ENCODE data around the gene LECT2.

The LECT2 gene

DNA sequence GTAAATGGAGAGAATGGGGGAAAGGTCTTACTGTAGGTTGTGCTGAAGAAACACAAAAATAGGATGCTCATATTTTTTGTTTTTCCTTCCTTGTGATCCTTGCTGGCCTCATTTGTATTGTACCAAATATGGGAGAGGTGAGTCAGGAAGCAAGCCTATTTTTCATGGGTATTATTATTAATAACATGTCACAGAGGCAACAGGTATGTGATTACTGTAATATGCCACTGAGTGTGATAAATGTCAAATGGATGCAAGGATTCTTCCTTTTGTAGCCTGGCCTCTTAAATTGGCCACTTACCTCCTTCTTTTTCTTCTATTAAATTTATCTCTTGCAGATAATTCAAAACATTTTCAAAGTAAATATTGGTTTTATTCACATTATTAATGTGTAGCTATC, 10.2 kb downstream of the LECT2 start:
- H3K9me3 ChIP-seq (ENCODE audit: control insufficient read depth in 2 of 2, low read length in 2 of 2): no peaks in the 10 kb centered on the region
- H3K4me3 ChIP-seq (ENCODE audit: low read length in 2 of 2): no peak overlapping the region
- H3K9ac ChIP-seq (ENCODE audit: low read depth in 1 of 2, low read length in 2 of 2): no peak overlapping the region
- H3K27me3 ChIP-seq (ENCODE audit: control insufficient read depth in 2 of 2, insufficient read depth in 2 of 2, low read length in 2 of 2): peaks cover 0 to 2% of the 10 kb centered on the region in 2 donors
- no peak overlapping the region for H3K27ac ChIP-seq (ENCODE audit: low read depth in 2 of 2, low read length in 2 of 2)
- H3K4me1 ChIP-seq (ENCODE audit: control insufficient read depth in 2 of 2, insufficient read depth in 2 of 2, low read length in 2 of 2): no peaks in the 10 kb centered on the region
- no peaks in the 10 kb centered on the region for H3K36me3 ChIP-seq (ENCODE audit: control insufficient read depth in 2 of 2, insufficient read depth in 2 of 2, low read length in 2 of 2)

DNA sequence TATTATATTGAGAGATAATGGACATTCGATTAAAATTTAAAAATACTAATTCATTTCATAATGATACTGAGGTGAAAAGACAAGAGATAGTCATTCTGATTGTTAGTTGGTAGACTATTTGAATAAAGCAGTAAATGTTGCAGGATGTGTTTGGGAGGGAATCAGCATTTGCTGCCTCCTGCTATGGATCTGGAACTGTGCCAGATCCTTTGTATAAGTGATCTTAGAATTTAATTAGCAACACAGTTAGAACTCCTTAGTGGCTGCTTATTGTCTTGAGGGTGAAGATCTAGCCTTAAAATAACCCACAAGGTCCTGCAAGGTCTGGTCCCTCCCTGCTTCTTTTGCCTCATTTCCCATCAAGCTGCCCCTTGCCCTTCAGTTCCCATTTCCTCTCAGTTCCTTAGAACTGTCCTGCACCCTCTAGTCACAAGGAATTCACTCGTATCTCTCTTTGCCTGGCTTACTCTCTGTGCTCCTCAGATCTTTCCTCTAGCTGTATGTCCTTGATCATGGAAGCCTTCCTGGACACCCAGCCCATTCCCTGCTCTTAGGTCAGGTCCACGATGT, 12.5 kb downstream of the LECT2 start:
- Histone ChIP-seq H3K9me3 (ENCODE audit: control insufficient read depth in 2 of 2, low read length in 2 of 2) (no peaks in the 10 kb centered on the region), H3K27ac (ENCODE audit: low read depth in 2 of 2, low read length in 2 of 2) (no peak overlapping the region), H3K36me3 (ENCODE audit: control insufficient read depth in 2 of 2, insufficient read depth in 2 of 2, low read length in 2 of 2) (no peaks in the 10 kb centered on the region), H3K27me3 (ENCODE audit: control insufficient read depth in 2 of 2, insufficient read depth in 2 of 2, low read length in 2 of 2) (peaks cover 0 to 2% of the 10 kb centered on the region in 2 donors), H3K9ac (ENCODE audit: low read depth in 1 of 2, low read length in 2 of 2) (no peak overlapping the region), H3K4me1 (ENCODE audit: control insufficient read depth in 2 of 2, insufficient read depth in 2 of 2, low read length in 2 of 2) (no peaks in the 10 kb centered on the region), H3K4me3 (ENCODE audit: low read length in 2 of 2) (no peak overlapping the region)

DNA sequence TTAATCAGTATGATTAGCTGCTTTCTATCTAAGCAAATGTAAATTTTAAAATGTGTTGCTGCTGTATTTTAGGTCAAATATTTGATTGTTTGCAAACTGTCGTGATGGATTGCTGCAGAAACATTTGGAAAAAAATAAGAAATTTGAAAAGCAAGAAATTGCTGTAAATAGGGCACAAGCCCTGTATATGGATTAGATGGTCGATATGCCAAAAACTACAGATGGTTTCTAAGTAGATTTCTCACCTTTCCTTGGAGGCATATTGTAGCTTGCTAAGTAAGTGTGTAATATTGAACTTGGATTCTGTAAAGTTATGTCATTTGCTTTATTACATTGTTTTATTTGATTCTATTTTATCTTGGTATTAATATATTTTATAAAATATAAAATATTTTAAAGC, 13.1 kb downstream of the LECT2 start:
- H3K9me3 ChIP-seq (ENCODE audit: control insufficient read depth in 2 of 2, low read length in 2 of 2): no peaks in the 10 kb centered on the region
- H3K9ac ChIP-seq (ENCODE audit: low read depth in 1 of 2, low read length in 2 of 2): no peak overlapping the region
- no peaks in the 10 kb centered on the region for H3K4me1 ChIP-seq (ENCODE audit: control insufficient read depth in 2 of 2, insufficient read depth in 2 of 2, low read length in 2 of 2)
- H3K36me3 ChIP-seq (ENCODE audit: control insufficient read depth in 2 of 2, insufficient read depth in 2 of 2, low read length in 2 of 2): no peaks in the 10 kb centered on the region
- H3K27ac ChIP-seq (ENCODE audit: low read depth in 2 of 2, low read length in 2 of 2): no peak overlapping the region
- no peak overlapping the region for H3K4me3 ChIP-seq (ENCODE audit: low read length in 2 of 2)
- H3K27me3 ChIP-seq (ENCODE audit: control insufficient read depth in 2 of 2, insufficient read depth in 2 of 2, low read length in 2 of 2): peaks cover 0 to 2% of the 10 kb centered on the region in 2 donors

DNA sequence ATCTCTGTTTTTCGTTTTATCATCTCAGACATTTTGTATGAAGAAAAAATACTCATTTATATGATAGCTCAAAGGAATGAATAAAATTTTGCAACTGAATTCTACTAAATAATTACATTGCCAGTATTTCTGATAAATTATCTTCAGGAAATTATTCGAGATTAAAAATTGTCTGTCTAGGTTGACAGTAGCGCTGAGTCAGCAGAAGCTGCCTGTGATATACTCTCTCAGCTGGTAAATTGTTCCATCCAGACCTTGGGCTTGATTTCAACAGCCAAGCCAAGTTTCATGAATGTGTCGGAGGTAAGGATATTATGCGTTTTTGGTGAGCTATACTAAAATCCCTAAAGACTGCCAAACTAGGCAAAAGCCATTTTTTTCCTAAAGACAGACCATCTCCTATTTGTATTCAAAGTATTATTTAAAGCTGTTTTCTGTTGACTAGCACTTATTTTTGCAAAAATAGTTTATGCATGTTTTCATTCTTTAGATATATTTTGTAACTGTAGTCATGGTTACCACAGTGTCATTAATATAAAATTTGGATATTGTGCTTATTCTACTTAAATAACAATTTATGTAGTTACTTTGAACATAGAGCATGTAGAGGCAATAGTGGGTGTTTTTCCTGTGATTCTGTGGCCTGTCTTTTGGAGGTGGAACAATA, 17.4 kb downstream of the LECT2 start:
- H3K9ac ChIP-seq (ENCODE audit: low read depth in 1 of 2, low read length in 2 of 2): no peak overlapping the region
- no peaks in the 10 kb centered on the region for H3K36me3 ChIP-seq (ENCODE audit: control insufficient read depth in 2 of 2, insufficient read depth in 2 of 2, low read length in 2 of 2)
- H3K4me3 ChIP-seq (ENCODE audit: low read length in 2 of 2): no peak overlapping the region
- no peaks in the 10 kb centered on the region for H3K9me3 ChIP-seq (ENCODE audit: control insufficient read depth in 2 of 2, low read length in 2 of 2)
- H3K27me3 ChIP-seq (ENCODE audit: control insufficient read depth in 2 of 2, insufficient read depth in 2 of 2, low read length in 2 of 2): peaks cover under 1 to 3% of the 10 kb centered on the region in 2 donors
- no peaks in the 10 kb centered on the region for H3K4me1 ChIP-seq (ENCODE audit: control insufficient read depth in 2 of 2, insufficient read depth in 2 of 2, low read length in 2 of 2)
- H3K27ac ChIP-seq (ENCODE audit: low read depth in 2 of 2, low read length in 2 of 2): no peak overlapping the region

DNA sequence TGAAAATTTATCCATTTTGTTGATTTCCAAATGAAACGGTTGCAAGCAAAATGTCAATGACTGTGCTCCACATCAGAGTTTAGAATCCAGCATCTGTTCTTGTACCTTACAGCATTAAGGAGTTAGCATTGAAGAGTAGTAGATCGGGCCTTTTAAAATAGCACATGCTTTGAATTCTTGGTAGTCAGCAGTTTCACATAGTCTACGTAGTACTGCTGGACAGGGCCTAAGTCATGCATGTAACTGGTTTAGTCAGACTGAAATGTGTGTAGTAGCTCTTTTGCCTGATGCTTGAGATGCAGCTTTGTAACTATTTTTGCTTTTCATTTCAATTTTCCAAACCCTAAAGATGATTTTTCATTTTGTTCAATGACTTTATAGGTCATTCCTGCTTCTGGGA, 19.8 kb downstream of the LECT2 start:
- Histone ChIP-seq H3K36me3 (ENCODE audit: control insufficient read depth in 2 of 2, insufficient read depth in 2 of 2, low read length in 2 of 2) (no peaks in the 10 kb centered on the region), H3K27me3 (ENCODE audit: control insufficient read depth in 2 of 2, insufficient read depth in 2 of 2, low read length in 2 of 2) (peaks cover 9 to 16% of the 10 kb centered on the region in 2 donors)

DNA sequence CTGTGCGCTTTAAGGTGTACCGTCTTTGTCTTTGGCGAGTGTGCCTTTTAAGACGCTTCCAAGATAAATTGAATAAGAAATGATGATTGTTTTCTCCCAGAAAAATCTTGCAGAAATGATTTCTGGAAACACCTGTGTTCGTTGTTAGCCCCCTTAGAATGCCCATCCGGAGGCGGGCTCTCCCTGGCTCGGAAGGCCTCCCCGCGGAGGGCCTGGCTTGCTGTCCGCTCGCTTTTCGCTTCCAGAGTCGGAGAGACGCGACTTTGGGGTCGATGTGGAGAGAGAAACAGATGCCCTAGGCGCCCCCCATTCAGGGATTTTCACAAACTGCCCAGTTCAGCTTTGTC, 23.9 kb downstream of the LECT2 start:
- Histone ChIP-seq H3K36me3 (ENCODE audit: control insufficient read depth in 2 of 2, insufficient read depth in 2 of 2, low read length in 2 of 2) (no peaks in the 10 kb centered on the region), H3K9me3 (ENCODE audit: control insufficient read depth in 2 of 2, low read length in 2 of 2) (no peaks in the 10 kb centered on the region), H3K27me3 (ENCODE audit: control insufficient read depth in 2 of 2, insufficient read depth in 2 of 2, low read length in 2 of 2) (peaks cover 9 to 23% of the 10 kb centered on the region in 2 donors), H3K4me1 (ENCODE audit: control insufficient read depth in 2 of 2, insufficient read depth in 2 of 2, low read length in 2 of 2) (no peaks in the 10 kb centered on the region), H3K4me3 (ENCODE audit: low read length in 2 of 2) (no peak overlapping the region), H3K27ac (ENCODE audit: low read depth in 2 of 2, low read length in 2 of 2) (no peak overlapping the region), H3K9ac (ENCODE audit: low read depth in 1 of 2, low read length in 2 of 2) (no peak overlapping the region)

More for the DNA sequence above, 19.8 kb downstream of the LECT2 start:
- H3K4me1 ChIP-seq (ENCODE audit: control insufficient read depth in 2 of 2, insufficient read depth in 2 of 2, low read length in 2 of 2): no peaks in the 10 kb centered on the region
- no peak overlapping the region for H3K4me3 ChIP-seq (ENCODE audit: low read length in 2 of 2)
- no peak overlapping the region for H3K27ac ChIP-seq (ENCODE audit: low read depth in 2 of 2, low read length in 2 of 2)
- H3K9ac ChIP-seq (ENCODE audit: low read depth in 1 of 2, low read length in 2 of 2): no peak overlapping the region
- no peaks in the 10 kb centered on the region for H3K9me3 ChIP-seq (ENCODE audit: control insufficient read depth in 2 of 2, low read length in 2 of 2)

DNA sequence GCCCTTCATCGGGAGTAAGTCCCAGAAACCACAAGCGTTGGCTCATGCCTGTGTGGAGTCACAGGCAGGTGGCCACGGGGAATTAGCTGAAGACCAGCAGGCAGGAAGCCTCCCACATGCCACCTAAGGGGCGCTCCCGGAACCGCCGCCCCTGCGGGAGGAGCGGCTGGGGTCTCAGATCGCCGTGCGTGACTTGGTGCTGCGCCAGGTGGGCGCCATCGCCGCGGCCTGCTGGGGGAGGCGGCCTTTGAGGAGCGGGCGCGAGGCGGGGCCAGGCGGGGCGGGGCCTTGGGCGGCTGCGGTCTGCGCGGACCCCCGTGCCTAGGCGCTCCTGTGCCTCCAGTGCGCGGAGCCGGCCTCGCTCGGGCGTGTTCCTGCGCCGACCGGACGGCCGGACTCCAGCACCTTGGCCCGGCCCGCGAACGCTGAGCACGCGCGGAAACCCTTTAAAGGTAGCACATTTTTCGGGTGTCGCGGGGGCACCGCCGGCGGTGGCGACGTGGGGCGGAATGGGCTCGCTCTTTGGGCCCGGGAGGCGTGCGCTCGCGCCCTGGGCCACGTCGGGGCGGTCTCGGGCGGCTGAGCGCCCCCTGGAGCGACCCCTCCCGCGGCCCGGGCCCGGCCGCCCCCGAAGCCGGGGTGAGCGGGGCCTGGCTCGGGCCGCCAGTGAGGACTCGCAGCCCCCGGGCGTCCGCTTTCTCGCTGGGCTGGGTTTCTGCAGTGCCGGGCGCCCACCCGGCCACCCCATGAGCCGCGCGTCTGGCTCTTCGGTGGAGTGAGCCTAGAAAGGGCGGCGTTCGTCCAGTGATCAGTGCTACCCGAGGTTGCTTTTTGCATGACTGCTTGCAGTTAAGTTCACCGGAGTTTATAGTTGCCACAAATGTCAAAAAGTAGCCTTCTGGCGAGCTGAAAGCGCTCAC, 24.5 kb downstream of the LECT2 start:
- Histone ChIP-seq H3K9ac (ENCODE audit: low read depth in 1 of 2, low read length in 2 of 2) (no peak overlapping the region), H3K36me3 (ENCODE audit: control insufficient read depth in 2 of 2, insufficient read depth in 2 of 2, low read length in 2 of 2) (no peaks in the 10 kb centered on the region), H3K27ac (ENCODE audit: low read depth in 2 of 2, low read length in 2 of 2) (no peak overlapping the region), H3K9me3 (ENCODE audit: control insufficient read depth in 2 of 2, low read length in 2 of 2) (no peaks in the 10 kb centered on the region), H3K4me3 (ENCODE audit: low read length in 2 of 2) (no peak overlapping the region), H3K27me3 (ENCODE audit: control insufficient read depth in 2 of 2, insufficient read depth in 2 of 2, low read length in 2 of 2) (peaks cover 7 to 25% of the 10 kb centered on the region in 2 donors), H3K4me1 (ENCODE audit: control insufficient read depth in 2 of 2, insufficient read depth in 2 of 2, low read length in 2 of 2) (no peaks in the 10 kb centered on the region)

DNA sequence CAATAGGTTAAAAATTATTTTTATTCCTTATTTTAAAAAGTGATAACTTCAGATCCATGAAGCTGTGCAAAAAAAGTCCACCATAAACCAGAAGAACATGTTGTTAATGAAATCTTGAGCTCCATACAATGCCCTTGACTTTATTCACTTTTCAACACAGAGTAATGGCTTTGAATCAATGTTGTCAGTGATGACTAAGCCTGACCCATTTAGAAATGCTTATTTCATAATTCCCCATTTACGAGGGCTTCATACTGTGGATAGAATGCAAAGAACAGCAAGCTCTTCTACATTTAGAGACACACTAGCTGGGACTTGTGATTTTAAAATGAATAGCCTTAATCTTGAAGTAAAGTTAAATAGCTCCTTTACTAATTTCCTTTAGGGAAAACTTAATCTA, 33.4 kb downstream of the LECT2 start:
- Histone ChIP-seq H3K9me3 (ENCODE audit: control insufficient read depth in 2 of 2, low read length in 2 of 2) (no peaks in the 10 kb centered on the region), H3K4me1 (ENCODE audit: control insufficient read depth in 2 of 2, insufficient read depth in 2 of 2, low read length in 2 of 2) (no peaks in the 10 kb centered on the region), H3K36me3 (ENCODE audit: control insufficient read depth in 2 of 2, insufficient read depth in 2 of 2, low read length in 2 of 2) (no peaks in the 10 kb centered on the region), H3K27ac (ENCODE audit: low read depth in 2 of 2, low read length in 2 of 2) (no peak overlapping the region), H3K27me3 (ENCODE audit: control insufficient read depth in 2 of 2, insufficient read depth in 2 of 2, low read length in 2 of 2) (peaks cover 3 to 7% of the 10 kb centered on the region in 2 donors), H3K9ac (ENCODE audit: low read depth in 1 of 2, low read length in 2 of 2) (no peak overlapping the region), H3K4me3 (ENCODE audit: low read length in 2 of 2) (no peak overlapping the region)

DNA sequence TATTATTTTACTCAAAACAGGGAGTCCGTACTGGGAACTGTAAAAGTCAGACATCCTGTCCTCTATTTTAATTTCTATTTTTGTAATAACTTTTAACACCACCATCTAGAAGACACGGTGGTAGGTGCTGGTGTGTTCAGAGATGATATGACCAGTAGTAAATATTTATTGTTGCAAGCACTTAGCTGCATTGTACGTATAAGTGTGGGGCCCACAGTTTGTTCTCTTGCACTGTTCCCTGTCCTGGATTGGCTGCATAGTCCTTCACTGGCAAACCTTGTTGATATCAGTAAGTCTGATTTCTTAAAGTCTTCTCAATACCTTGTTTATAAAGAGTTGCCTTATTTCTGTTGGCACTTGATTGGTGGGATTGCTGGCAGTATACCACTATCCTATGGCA, 34.6 kb downstream of the LECT2 start:
- H3K4me3 ChIP-seq (ENCODE audit: low read length in 2 of 2): no peak overlapping the region
- peaks cover under 1 to 7% of the 10 kb centered on the region in 2 donors for H3K27me3 ChIP-seq (ENCODE audit: control insufficient read depth in 2 of 2, insufficient read depth in 2 of 2, low read length in 2 of 2)
- H3K27ac ChIP-seq (ENCODE audit: low read depth in 2 of 2, low read length in 2 of 2): no peak overlapping the region
- no peaks in the 10 kb centered on the region for H3K36me3 ChIP-seq (ENCODE audit: control insufficient read depth in 2 of 2, insufficient read depth in 2 of 2, low read length in 2 of 2)
- no peak overlapping the region for H3K9ac ChIP-seq (ENCODE audit: low read depth in 1 of 2, low read length in 2 of 2)
- no peaks in the 10 kb centered on the region for H3K4me1 ChIP-seq (ENCODE audit: control insufficient read depth in 2 of 2, insufficient read depth in 2 of 2, low read length in 2 of 2)
- H3K9me3 ChIP-seq (ENCODE audit: control insufficient read depth in 2 of 2, low read length in 2 of 2): no peaks in the 10 kb centered on the region

DNA sequence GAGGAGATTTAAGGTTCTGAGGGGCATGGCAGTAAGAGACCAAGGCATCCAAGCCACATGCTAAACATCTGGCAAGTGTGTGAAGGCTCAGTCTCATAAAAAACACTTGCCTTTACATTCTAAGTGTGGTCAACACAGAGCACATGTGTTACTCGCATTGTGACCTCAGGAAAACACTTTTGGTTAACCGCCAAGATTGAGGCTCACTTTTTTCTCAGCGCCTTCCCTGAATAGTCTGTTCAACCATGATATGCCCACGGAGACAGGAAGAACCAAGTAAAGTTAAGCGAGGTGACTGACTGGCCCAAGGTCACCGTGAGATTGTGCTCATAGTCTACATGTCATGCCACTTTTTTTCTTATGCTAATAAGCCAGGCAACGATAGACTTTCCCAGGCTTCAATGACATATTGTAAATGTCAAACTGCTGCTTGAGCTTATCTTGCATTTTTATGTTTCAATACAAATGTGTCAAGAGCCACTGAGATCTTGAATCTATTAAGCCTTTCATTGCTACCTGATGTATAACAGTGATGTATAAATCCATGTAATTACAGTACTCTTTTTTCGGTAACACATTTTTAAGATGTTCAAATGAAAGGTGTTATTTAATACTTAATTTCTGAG, 38.0 kb downstream of the LECT2 start:
- Histone ChIP-seq H3K27me3 (ENCODE audit: control insufficient read depth in 2 of 2, insufficient read depth in 2 of 2, low read length in 2 of 2) (peaks cover 12 to 15% of the 10 kb centered on the region in 2 donors), H3K4me1 (ENCODE audit: control insufficient read depth in 2 of 2, insufficient read depth in 2 of 2, low read length in 2 of 2) (no peaks in the 10 kb centered on the region)

More for the DNA sequence above, 38.0 kb downstream of the LECT2 start:
- no peak overlapping the region for H3K27ac ChIP-seq (ENCODE audit: low read depth in 2 of 2, low read length in 2 of 2)
- H3K9ac ChIP-seq (ENCODE audit: low read depth in 1 of 2, low read length in 2 of 2): no peak overlapping the region
- H3K9me3 ChIP-seq (ENCODE audit: control insufficient read depth in 2 of 2, low read length in 2 of 2): no peaks in the 10 kb centered on the region
- H3K4me3 ChIP-seq (ENCODE audit: low read length in 2 of 2): no peak overlapping the region
- H3K36me3 ChIP-seq (ENCODE audit: control insufficient read depth in 2 of 2, insufficient read depth in 2 of 2, low read length in 2 of 2): no peaks in the 10 kb centered on the region
